Putamen (tissue), 1 donor: ENCODE measurements around the gene KLHL40.
A peak's percentile ranks its signal among the peaks of the same experiment; 100 is the strongest.

Source experiments
- DNase-seq: peaks from one replicate; pipeline ENCODE4 v3.0.0-alpha.2; 2016; ENCODE audit warnings: low spot score

Gene KLHL40

GRCh38 chr3:42668793-42669217 lies 16.5 kb upstream of the KLHL40 start:
- no peak for DNase-seq

GRCh38 chr3:42670051-42670576 lies 15.2 kb upstream of the KLHL40 start:
- no peak for DNase-seq

DNA sequence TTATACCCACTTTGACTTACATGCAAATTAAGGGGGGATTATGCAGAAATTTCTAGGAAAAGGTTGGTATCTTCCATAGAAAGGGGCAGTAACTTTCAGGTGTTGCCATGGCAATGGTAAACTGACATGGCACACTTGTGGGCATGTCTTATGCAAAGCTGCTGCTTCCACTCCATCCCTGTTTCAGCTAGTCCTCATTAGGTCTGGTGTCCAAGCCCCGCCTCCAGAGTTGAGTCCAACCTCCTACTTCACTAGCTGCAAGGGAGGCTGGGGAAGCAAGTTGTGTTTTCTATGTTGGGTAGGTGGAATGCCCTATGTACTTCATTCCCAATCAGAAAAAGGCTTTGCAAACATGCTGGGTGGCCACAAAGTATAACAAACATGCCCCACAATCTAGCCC lies 14.7 kb upstream of the KLHL40 start:
- DNase-seq, result no peak

DNA sequence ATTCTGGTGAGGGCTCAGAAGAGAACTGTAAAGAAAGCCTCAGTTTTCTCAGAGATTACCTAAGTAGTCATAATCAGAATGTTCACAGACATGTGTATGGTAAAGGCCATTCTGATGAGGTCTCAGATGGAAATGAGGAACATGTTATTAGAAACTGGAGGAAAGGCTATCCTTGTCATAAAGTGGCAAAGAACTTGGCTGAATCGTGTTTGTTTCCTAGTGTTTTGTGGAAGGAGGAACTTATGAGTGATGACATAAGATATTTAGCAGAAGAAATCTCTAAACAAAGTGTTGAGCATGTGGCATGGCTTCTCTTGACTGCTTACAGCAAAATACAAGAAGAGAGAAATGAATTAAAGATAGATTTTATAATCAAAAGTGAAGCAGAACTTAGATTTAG lies 12.8 kb upstream of the KLHL40 start:
- DNase-seq, result no peak

DNA sequence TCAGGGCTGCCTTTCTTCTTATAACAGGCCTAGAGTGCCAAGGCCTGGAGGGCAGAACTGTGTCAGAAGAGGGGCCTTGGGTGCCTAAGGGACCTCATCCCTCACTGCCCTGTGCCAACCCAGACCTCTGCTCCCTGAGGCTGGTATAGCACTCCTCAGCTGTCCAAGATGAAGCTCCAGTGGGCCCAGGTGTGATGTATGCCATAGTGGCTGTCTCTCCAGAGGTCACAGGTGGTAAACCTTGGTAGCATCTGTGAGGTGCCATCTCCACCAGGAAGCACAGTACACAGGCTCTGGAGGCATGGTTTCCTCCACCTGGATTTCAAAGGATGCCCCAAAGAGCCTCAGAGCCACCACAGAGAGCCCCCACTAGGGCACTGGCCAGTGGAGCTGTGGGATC lies 12.3 kb upstream of the KLHL40 start:
- DNase-seq, result no peak

DNA sequence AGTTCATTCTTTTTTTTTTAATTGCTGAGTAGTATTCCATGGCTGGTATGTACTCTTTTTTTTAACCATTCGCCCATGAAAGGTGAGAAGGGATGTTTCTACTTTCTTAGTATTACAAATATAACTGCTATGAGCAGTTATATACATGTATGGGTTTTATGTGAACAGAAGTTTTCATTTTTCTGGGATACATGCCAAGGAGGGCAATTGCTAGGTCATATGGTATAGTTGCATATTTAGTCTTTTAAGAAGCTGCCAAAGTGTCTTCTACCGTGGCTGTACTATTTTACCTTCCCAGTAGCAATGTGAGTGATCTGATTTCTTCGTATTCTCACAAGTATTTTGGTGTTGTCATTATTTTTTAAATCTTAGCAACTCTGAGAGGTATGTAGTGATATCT lies 11.2 kb upstream of the KLHL40 start:
- no peak for DNase-seq

GRCh38 chr3:42675909-42676308 lies 9.4 kb upstream of the KLHL40 start:
- no peak for DNase-seq

GRCh38 chr3:42678447-42678846 lies 6.9 kb upstream of the KLHL40 start:
- no peak for DNase-seq

DNA sequence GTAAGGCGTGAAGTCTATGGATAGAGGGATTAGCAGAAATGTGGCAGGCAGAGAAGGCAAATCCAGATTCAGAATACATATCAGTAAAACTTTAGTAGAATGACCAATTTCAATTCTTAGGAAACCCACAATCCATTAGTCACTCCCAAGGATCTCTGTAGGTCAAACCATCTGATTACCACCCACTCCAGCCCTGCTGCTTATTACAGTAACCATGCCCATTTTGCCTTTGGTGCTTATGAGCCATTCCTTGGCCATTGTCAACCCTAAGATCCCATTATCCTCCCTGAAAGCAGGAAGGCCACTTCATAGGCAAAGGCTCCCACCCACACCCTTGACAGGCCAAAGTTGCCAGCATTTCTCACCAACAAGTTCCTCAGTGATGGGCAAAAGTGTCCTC lies 5.1 kb upstream of the KLHL40 start:
- no peak for DNase-seq

DNA sequence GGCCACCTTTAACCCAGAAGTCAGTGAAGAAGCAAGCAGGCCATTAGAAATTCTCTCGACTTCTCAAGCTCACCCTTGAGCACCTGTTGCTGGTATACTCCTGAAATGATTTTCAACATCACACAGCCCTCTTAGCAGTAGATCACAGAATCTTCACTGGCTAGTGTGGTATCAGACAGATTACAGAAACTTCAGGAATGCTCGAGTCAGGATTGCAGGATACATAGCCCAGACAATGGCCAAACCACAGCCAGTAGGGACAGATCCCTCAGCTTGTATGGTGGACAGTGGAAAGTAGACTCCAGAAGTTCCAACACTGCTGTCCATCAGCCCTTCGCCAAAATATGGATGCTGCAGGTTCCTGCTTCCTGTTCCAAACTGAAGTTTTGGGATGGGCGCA lies 4.5 kb upstream of the KLHL40 start:
- DNase-seq, result no peak

DNA sequence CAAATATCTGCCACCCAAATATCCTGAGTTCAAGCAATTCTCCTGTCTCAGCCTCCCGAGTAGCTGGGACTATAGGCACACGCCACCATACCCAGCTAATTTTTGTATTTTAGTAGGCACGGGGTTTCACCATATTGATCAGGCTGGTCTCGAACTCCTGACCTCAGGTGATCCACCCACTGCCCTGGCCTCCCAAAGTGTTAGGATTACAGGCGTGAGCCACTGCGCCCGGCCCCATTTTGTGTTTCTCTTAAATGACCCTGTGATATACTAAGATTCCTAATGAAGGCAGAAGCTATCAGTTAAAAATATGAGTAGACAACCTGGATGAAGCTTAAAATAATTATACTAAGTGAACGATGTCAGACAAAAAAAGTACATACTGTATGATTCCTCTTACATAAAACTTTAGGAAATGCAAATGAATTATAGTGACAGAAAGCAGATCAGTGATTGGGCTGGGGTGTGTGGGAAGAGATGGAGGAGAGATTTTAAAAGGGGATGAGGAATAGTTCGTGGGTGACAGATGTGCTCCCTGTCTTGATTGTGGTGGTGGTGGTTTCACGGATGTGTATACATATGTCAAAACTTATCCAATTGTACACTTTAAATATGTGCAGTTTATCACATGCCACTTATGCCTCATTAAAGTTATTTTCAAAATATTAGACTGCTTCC lies 3.8 kb upstream of the KLHL40 start:
- peak; percentile 75 for DNase-seq

DNA sequence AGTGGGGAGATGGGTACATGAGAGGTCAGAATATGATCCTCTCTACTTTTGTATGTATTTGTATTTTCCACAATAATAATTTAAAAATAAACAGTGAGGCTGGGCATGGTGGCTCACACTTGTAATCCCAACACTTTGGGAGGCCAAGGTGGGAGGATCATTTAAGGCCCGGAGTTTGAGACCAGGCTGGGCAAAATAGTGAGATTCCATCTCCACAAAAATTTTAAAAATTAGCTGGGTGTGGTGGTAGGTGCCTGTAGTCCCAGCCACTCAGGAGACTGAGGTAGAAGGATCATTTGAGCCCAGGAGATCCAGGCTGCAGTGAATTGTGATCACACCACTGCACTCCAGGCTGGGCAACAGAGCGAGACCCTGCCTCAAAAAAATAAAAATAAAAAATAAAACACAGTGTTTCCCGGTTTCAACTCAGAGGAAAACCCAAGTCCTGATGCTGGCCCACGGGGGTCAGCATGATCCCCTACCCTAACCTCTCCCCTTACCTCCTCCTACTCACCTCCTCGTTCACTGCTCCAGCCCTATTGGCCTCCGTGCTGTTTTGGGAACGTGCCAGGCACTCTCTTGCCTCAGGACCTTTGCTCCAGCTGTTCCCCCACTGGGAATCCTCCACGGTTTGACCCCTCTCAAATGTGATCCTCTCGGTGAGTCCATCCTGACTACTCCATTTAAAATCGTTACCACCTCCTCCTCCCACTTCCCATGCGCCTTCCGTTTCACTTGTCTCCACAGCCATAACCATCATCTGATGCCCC lies 2.9 kb upstream of the KLHL40 start:
- no peak for DNase-seq

- DNase-seq, result peak; percentile 87
Measured at GRCh38 chr3:42683875-42684598, 1.3 kb upstream of the KLHL40 start.

GRCh38 chr3:42684632-42685362 lies 540 bp upstream of the KLHL40 start:
- no peak for DNase-seq

GRCh38 chr3:42685891-42686820 lies 819 bp downstream of the KLHL40 start:
- no peak for DNase-seq

- no peak for DNase-seq
Measured at GRCh38 chr3:42686832-42687650, 1.7 kb downstream of the KLHL40 start.

- DNase-seq, result no peak
Measured at GRCh38 chr3:42688016-42688415, 2.7 kb downstream of the KLHL40 start.

GRCh38 chr3:42688487-42689420 lies 3.4 kb downstream of the KLHL40 start:
- DNase-seq, result no peak

GRCh38 chr3:42689421-42690014 lies 4.2 kb downstream of the KLHL40 start:
- DNase-seq, result no peak
